ELF-1 (cell line): ENCODE measurements around the gene DHX16.
A peak's percentile ranks its signal among the peaks of the same experiment; 100 is the strongest.
"Not testable (repeated sequence)": the region's sequence is repeated elsewhere in the genome, so short reads cannot be mapped to it uniquely, and the experiment has no call there.

Experiments used
- DNase-seq: peaks from one replicate; pipeline ENCODE4 v3.0.0-alpha.2; 2016; ENCODE audit warnings: low read depth, low spot score

DHX16 gene

GRCh38 chr6:30672445-30673253, at the start of gene DHX16:
DHX16 (minus strand) TSS chr6:30673006; CDS start chr6:30672841, 165 bp downstream.
- peak; percentile 97 for DNase-seq

- not testable (repeated sequence) for DNase-seq
These were observed 49.1 kb upstream of the DHX16 start for GRCh38 chr6:30722025-30722279.

GRCh38 chr6:30721198-30722024, 48.6 kb upstream of the DHX16 start:
- peak; percentile 85 for DNase-seq

GRCh38 chr6:30720738-30721197, 48.0 kb upstream of the DHX16 start:
- peak; percentile 76 for DNase-seq

GRCh38 chr6:30719791-30720737, 47.3 kb upstream of the DHX16 start, which contains the start of gene TUBB:
TUBB (plus strand) TSS chr6:30720352; CDS start chr6:30720507, 155 bp downstream.
- peak; percentile 98 for DNase-seq

GRCh38 chr6:30719356-30719755, 46.5 kb upstream of the DHX16 start:
- peak; percentile 47 for DNase-seq

GRCh38 chr6:30717845-30718720, 45.3 kb upstream of the DHX16 start:
- not testable (repeated sequence) for DNase-seq

GRCh38 chr6:30717129-30717844, 44.5 kb upstream of the DHX16 start, which contains the start of gene MDC1:
MDC1 (minus strand) TSS chr6:30717281; CDS start chr6:30715175, 2,106 bp downstream.
- DNase-seq = peak; percentile 100

- no peak for DNase-seq
These were observed 44.0 kb upstream of the DHX16 start for GRCh38 chr6:30716879-30717128.

- DNase-seq = no peak
These were observed 41.5 kb upstream of the DHX16 start for GRCh38 chr6:30714263-30714662.

GRCh38 chr6:30712441-30712945, 39.7 kb upstream of the DHX16 start:
- no peak for DNase-seq

GRCh38 chr6:30711758-30712380, 39.1 kb upstream of the DHX16 start:
- DNase-seq = no peak

- DNase-seq = no peak
These were observed 36.5 kb upstream of the DHX16 start for GRCh38 chr6:30709101-30709868.

GRCh38 chr6:30707281-30707850, 34.6 kb upstream of the DHX16 start:
- DNase-seq = no peak

- DNase-seq = no peak
These were observed 32.8 kb upstream of the DHX16 start for GRCh38 chr6:30705620-30706019.

GRCh38 chr6:30703821-30704220, 31.0 kb upstream of the DHX16 start:
- peak; percentile 30 for DNase-seq

- no peak for DNase-seq
These were observed 30.2 kb upstream of the DHX16 start for GRCh38 chr6:30703011-30703410.

GRCh38 chr6:30700340-30700739, 27.5 kb upstream of the DHX16 start:
- DNase-seq = peak; percentile 88
